Activated naive CD8-positive, alpha-beta T cell treated with anti-CD3 and anti-CD28 coated beads, Interleukin-2, amount 50 U/mL, for 16 hours (primary cell): ENCODE results near the gene SLC19A1.

Experiments used
- DNase-seq: peaks from one replicate; pipeline ENCODE4 v3.0.0-alpha.2; 2020; ENCODE audit warnings: low read depth, low spot score

Gene SLC19A1

DNA sequence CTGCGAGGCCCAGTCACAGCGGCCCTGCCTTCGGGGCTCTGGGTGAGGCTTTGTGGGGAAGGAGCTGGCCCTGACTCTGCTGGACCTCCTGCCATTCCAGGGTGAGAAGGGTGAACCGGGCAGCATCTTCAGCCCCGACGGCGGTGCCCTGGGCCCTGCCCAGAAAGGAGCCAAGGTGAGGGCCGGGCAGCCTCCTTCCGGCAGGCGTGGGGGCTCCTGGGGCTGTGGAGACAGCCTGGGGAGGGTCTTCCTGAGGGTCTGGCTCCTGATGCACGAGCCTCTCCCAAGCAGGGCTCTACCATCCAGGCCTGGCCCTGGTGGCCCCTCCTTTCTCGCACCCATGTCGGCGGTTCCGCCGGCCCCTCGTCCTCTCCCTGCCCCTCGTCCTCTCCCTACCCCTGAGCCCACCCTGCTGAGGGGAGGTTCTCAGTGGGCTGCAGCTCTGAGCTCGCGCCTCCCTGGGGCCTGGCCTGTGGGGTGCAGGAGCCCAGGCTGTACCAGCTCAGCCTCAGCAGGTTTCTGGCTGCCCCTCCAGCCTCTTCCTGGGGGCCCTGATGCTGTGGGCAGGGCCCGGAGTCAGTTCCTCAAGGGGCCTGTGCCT is 48.7 kb downstream of the SLC19A1 start:
- no peak for DNase-seq

DNA sequence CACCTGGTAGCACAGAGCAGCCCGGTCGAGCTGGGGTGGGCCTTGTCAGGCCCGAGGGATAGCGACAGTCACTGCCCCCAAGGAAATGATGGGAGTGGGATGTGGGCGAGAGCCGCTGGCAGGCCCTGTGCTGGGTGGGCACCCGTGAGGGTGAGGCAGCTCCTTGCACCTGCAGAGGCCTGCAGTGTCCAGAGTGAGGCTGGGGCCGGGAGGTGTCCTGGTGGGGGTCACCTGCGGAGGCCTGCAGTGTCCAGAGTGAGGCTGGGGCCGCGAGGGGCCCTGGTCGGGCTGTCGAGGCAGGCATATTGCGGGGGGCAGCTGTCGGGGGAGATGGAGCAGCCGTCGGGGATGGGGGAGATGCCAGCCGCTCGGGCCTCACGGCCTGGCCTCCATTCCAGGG is 49.5 kb downstream of the SLC19A1 start:
- DNase-seq, result no peak

DNA sequence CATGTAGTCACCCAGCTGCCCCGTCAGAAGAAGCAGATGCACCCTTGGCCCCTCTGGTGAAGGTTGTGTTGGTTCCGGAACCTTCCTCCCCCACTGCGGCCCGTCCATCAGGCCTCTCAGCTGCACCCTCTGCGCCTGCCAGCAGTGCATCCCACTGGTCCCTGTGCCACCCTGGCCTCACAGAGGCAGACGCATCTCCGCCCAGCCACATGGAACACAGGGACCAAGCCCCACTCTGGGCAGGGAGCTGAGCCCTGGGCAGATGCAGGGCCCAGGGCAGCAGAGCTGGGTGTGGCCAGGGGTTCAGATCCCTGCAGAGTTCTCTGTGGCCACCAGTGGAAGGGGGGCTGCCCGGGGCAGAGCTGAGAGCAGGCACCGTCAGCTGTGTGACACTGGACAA is 50.6 kb downstream of the SLC19A1 start:
- no peak for DNase-seq

DNA sequence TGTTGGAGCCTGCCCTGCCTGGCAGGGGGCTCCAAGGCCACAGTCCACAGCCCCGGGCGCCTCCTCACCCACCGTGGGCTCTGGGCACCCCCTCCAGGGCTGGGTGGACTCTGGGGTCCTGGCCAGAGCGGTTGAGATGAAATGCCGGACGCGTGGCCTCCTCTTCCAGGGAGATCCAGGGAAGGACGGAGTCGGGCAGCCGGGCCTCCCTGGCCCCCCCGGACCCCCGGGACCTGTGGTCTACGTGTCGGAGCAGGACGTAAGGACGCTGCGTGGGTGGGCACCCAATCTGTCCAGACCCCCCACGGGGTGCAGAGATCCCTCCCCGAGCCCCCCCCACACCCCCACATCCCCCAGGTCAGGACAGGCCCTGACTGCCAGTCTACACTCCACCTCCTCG is 51.2 kb downstream of the SLC19A1 start:
- DNase-seq, result no peak

DNA sequence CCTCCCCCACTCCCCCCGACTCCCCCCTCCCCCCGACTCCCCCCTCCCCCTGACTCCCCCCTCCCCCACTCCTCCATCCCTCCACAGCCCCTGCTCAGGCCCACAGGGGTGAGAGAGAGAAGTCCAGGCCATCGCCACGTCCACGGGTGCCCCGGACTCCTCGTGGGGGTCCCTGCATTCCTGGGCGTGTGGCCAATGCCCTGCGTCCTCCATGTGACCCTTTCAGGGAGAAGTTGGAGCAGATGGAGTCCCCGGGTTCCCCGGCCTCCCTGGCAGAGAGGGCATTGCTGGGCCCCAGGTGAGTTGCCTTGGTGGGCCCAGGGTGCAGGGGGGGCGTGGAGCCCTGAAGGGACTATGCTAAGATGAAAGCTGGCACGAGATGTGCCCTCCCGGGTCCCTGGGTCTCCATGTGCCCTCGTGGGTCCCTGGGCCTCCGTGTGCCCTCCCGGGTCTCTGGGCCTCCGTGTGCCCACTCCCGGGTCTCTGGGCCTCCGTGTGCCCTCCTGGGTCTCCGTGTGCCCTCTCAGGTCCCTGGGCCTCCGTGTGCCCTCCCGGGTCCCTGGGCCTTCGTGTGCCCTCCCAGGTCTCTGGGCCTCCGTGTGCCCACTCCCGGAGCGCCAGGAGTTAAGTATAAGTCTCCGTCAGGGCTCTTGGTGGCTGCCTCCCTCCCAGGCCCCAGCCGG is 52.0 kb downstream of the SLC19A1 start:
- no peak for DNase-seq

DNA sequence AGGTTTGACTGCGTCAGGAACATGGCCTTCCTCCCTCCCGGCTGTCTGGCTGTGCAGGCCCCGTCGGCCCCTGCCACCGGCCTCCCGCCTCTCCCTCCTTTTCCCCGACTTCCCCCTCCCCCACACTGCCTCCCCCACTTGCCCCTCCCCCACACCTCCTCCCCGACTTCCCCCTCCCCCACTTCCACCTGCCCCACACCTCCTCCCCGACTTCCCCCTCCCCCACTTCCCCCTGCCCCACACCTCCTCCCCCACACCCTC is 52.6 kb downstream of the SLC19A1 start:
- DNase-seq, result no peak

DNA sequence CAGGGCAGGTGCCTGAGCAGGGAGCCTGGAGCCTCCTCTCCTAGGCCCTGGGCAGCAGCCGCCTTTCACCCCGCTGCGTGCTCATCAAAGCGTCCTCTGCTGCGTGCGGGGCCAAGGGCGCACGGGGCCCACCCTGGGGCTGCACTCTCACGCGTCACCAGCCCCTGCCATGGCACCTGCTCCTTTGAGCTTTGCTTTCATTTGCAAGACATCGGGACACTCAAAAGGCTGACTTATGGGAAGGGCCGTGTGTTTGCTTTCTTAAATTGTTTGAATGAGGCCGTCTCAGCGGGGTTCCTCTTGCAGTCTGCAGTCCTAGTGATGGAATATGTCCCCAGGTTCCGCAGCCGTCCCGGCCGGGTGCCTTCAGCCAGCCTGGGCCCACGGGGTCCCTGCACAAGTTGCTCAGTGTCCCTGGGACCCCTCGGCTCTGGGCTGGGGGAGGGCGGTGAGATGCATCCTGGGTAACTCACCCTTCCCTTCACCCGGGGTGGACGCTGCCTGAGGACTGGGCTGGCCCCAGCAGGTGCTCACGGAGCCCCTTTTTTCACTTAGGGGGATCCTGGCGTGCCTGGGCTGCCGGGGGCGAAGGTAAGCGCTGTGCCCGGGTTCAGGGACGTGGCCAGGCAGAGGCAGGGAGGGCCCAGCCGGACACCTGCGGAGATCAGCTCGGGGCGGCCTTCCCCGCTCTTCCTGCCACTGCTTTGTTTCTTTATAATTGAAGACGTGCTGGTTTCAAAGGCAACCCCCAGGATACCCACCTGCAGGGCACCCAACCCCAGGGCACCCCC is 53.1 kb downstream of the SLC19A1 start:
- DNase-seq, result no peak

DNA sequence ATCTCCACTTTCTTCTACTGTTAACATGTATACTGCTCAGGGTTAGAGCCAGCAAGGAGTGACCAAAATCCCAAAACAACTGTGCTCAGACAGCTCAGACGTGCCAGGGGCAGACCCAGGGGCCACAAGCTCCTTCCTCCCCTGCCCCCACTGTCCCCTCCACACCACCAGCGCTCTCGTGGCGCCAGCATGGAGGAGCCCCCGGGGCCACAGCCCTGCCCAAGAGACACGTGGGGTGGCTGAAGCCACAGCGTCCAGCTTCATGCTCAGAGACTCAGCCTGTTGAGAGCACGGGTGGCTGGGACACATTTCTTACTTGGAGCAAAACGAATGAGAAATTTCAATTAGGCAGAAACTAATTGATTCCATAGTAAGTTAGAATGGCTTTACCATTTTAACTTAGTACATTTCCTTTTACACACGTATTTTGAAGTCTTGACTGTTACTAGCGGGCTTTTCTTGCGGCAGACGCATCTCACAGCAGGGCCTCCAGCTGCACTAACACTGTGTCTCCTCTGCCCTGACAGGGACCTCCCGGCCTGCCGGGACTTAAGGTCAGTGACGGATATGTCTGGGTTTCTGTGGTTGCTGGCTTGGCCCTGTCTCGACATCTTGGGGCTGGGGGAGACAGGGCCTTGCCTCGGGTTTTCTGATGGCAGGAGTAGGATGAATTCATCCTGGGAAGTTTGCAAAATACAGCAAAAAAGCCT is 54.2 kb downstream of the SLC19A1 start:
- no peak for DNase-seq

DNA sequence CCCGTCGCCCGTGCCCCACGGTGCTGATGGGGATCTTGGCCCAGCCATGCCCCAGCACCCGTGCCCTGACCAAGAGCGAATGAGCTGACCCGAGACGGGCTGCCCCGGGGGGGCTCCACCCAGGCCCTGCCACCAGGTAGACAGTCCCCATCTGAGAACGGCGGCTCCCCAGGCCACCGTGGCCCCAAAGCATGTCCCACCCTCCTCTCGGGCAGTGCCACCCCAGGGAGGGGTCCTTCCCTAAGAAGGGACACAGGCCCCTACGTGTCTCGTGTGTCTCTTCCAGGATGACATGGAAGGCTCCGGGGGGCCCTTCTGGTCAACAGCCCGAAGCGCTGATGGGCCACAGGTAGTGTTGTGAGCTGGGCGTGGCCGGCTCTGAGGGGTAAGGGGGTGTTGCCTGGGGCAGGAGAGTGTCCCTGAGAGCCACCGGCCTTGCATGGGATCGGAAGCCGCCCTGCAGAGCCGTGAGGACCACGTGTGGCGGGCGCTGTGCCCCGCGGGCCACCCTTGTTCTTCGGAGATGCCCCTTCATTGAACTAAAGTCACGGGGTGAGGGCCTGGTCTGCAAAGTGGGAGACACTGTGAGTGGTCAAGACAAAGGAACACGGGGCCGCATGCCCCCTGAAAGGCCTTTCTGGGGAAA is 55.0 kb downstream of the SLC19A1 start:
- no peak for DNase-seq

DNA sequence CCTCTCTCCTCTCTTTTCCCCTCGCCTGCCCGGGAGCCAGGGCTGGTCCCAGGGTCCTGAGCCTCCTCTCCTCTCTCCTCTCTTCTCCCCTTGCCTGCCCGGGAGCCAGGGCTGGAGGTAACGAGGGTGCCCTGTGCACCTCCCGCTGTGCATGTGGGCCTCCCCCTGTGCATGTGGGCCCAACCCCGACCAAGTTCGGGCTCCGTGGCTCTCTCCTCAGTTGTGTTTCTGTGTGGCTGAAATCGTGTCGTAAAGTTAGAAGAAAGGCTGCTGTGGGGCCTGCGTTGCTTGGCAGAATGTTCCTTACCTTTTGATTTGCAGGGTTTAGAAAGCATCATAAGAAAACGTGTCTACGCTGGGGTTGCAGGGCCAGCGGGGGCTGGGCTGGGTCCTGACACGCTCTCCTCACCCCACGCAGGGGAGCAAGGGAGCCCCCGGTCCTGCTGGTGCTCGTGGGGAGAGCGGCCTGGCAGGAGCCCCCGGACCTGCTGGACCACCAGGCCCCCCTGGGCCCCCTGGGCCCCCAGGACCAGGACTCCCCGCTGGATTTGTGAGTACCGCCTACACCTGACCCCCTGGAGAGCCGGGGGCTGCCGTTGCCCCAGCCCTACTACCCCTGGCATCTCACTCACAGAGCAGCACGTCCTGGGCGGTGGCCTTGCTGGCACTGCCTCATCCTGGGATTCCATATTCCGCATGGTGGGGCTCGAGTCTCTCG is 55.6 kb downstream of the SLC19A1 start:
- DNase-seq, result no peak

DNA sequence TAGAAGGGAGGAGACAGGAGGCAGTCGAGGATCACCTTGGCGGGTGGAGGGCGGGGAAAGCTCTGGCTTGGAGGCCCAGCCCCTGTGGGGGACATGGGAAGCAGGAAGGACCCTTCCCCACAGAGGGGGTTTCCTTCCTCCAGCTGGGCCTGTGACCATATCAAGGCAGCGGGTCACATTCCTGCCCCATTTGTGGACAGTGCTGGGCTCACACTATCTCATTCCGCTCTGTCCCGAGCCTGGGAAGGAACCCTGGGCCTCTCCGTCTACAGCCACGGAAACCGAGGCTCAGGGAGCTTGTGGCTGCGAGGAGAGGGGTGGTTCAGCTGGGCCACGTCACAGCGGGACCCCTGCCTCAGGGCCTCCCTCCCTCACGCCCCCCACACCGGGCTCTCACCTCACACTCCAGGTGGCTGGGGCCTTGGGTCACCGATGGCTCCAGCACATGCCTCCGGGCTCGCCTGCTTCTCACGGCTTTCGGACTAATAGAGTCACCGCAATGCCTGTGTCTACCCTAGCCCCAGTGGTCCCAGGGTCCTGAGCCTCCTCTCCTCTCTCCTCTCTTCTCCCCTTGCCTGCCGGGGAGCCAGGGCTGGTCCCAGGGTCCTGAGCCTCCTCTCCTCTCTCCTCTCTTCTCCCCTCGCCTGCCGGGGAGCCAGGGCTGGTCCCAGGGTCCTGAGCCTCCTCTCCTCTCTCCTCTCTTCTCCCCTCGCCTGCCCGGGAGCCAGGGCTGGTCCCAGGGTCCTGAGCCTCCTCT is 56.4 kb downstream of the SLC19A1 start:
- DNase-seq, result no peak

DNA sequence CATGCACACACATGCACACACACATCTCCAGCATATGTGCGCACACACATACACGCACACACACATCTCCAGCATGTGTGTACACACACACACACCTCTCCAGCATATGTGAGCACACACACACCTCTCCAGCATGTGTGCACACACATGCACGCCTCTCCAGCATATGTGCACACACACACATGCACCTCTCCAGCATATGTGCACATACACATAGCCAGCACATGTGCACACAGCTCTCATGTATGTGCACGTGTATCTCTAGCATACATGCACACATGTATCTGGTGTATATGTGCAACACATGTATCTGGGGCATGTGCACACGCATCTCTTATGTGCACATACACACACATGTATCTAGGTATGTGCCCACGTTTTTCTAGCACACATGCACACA is 57.9 kb downstream of the SLC19A1 start:
- DNase-seq, result no peak

DNA sequence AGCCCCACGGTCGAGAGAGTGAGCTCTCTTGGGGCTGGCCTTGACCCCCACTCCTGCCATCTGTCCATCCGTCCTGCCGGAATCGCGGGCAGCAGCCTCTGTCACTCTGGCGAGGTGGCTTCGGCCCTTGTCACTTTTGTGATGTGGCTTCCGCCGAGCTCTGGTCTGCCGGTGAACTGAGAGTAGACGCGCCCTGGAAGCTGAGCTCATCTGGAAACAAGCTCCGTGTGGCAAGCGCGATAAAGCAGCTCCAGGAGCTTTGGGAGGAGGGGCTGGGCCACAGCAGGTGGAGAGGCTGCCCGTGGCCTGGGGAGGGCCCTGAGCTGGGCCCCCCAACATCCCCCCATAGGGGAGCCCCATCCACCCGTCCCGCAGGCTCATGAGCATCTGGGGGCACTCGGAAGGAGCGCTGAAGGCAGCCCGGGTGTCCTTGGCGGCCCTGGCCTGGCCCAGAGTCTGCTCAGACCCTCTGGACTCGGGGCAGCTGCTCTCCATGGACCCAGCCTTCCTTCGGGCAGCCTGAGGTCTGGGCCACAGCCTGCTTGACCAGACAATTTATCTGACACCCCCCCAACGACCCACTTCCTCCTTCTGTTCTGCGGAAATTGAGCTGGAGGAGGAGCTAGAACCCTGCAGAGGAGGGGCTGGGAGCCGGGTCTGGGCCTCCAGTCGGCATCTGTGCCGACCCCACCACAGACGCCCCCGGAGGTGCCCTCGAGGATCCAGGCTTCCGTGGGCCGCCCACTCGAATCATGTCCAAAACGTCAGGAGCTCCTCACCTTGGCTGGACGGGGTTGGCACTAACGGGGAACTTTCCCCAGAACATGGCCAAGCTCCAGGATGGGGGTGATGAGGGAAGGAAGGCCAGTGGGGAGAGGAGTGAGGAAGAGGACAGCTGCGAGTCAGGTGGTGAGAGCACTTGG is 59.1 kb downstream of the SLC19A1 start:
- DNase-seq, result no peak

DNA sequence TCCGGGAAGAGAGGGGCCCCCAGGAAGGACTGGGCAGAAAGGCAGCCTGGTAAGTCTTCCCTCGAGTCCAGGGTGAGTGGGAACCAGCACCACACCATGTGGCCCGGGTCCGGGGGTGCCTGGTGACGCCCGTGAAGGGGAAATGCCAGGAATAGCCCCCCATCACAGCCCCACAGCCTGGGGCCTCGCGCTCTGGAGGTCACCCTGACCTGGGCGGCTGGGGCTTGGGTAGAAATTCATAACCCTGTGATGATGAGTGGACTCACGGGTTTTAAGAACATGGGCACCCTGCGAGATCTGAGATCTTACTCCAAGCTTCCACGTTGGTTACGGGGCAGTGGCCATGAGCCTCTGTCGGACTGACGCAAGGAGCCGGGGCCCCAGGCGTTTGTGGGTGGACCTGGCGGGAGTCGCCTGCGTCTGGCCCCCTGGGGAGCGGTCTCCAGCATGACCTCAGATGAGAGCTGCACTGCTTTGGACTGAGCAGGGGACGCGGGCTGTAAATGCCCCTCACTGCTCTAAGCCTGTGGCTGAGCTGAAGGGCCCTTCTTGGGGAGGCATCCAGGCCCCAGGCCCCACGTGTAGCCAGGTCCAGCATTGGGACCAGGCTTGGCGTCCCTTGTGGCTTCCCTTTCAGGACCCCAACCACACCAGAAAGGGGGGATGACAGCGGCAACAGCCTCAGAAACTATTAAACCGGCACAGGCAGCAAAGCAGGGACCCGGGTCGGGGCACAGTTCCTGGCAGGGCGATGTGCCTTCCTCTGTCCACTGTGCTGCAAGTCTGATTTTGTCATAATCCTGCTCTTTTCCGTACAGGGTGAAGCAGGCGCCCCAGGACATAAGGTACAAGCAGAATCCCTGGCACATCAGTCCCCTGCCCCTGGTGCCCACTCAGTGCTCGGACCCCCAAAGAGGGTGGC is 60.0 kb downstream of the SLC19A1 start:
- DNase-seq, result no peak

DNA sequence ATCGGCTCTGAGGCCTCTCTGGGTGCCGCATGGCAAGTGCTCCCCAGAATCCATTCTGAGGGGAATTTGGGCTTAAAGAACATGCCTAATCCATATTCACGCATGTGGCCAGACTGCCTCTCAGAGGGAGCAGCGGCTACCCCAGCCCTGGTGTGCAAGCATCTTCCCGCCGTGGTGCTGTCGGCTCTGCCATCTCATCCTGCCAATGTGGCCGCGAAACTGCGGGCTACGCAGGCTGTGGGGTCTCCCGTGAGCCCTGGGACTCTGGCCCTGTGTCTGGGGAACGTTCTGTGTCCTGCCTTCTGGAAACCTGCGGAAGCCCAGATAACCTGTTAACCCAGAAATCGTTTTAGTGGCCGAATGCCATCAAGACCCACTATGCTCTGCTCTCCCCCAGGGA is 60.7 kb downstream of the SLC19A1 start:
- DNase-seq, result no peak

DNA sequence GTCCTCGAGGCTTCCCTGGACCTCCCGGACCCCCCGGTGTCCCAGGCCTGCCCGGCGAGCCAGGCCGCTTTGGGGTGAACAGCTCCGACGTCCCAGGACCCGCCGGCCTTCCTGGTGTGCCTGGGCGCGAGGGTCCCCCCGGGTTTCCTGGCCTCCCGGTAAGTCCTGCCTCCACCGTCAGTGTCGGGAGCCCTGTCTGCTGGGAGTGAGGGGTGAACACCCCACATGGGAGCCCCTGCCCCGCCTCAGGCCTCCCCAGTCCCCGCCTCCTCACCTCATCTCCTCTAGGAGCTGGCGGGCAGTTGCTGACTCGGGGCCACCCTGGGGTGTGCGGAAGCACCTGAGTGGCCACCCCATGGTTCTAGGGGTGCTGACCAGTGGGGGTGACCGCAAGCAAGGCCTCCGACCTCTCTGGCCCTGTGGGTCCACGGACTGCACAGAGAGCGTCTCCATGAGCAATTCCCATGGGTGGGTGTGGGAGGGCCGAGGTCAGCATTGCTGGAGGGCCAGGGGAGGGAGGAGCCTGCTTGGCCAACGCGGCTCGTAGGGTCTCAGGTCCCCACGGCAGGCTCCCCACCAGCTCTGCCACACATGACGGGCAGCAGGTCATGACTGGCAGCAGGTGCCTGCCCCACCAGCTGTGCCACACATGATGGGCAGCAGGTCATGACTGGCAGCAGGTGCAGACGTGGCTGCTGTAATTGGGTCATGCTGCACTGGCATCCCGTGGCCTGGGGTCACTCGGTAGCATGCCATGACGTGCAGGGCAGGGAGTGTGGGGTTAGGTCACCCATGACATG is 61.3 kb downstream of the SLC19A1 start:
- no peak for DNase-seq
